Duodenal mucosa (tissue), 2 donors: Measurements from ENCODE around the gene ARIH2.

Experiments
- H3K27ac ChIP-seq: one replicate; pipeline ENCODE4 v1.7.0; 2013; ENCODE audit warnings: low read depth, low read length
- H3K27me3 ChIP-seq, 2 donors: one replicate each; pipeline ENCODE4 v1.7.0; 2013; ENCODE audit warnings: low read length in 2 of 2, control low read depth in 1 of 2; ENCODE audit not compliant: insufficient read depth in 2 of 2, control insufficient read depth in 1 of 2
- H3K36me3 ChIP-seq, 2 donors: one replicate each; pipeline ENCODE4 v1.7.0; 2013; ENCODE audit warnings: low read length in 2 of 2, control low read depth in 1 of 2; ENCODE audit not compliant: insufficient read depth in 2 of 2, control insufficient read depth in 1 of 2
- H3K4me1 ChIP-seq, 2 donors: one replicate each; pipeline ENCODE4 v1.7.0; 2013; ENCODE audit warnings: low read length in 2 of 2, control low read depth in 1 of 2; ENCODE audit not compliant: insufficient read depth in 2 of 2, control insufficient read depth in 1 of 2
- H3K4me3 ChIP-seq, 2 donors: one replicate each; pipeline ENCODE4 v1.7.0; 2013; ENCODE audit warnings: low read length in 2 of 2, low read depth in 1 of 2
- H3K9ac ChIP-seq, 2 donors: one replicate each; pipeline ENCODE4 v1.7.0; 2013; ENCODE audit warnings: low read length in 2 of 2, low read depth in 1 of 2
- H3K9me3 ChIP-seq, 2 donors: one replicate each; pipeline ENCODE4 v1.7.0; 2013; ENCODE audit warnings: low read length in 2 of 2, control low read depth in 1 of 2; ENCODE audit not compliant: control insufficient read depth in 1 of 2

The ARIH2 gene

DNA sequence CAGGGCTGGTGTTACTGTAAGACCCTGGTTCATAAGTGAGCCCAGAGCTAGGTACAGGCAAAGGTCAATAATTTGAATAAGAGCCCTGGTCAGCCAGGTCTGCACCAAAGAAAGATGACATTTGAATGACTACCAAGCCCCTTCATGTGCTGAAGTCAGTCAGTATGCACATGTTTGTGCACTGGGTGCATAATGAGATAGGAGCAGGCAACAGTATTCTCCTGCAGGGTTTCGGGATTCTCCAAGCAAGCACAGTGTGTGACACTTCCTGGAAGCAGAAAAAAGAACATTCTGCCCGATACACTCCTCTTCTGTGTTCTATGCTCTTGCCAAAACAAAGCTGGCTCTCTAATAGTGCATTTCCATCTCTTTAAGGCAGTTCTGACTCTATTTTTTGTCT is 116.0 kb downstream of the ARIH2 start:
- Histone ChIP-seq H3K4me1 (no peaks in the 10 kb centered on the region), H3K27ac (no peak overlapping the region), H3K36me3 (peaks cover 28 to 59% of the 10 kb centered on the region in 2 donors), H3K4me3 (no peak overlapping the region), H3K9me3 (no peaks in the 10 kb centered on the region), H3K9ac (no peak overlapping the region), H3K27me3 (no peaks in the 10 kb centered on the region)

DNA sequence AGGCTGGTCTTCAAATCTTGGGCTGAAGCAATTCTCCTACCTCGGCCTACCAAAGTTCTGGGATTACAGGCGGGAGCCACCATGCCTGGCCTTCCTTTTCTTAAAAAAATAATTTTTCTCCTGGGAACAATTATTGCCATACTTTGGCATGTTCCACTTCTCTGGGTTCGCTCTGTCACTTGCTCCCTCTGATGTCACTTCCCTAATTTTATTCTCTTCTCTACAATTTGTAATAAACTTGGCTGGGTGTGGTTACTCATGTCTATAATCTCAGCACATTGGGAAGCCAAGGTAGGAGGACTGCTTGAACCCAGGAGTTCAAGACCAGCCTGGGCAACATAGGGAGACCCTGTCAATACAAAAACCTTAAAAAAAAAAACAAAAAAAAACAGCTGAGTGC is 116.6 kb downstream of the ARIH2 start:
- H3K4me3 ChIP-seq, result no peak overlapping the region
- H3K9me3 ChIP-seq, result no peaks in the 10 kb centered on the region
- H3K9ac ChIP-seq, result no peak overlapping the region
- H3K4me1 ChIP-seq, result no peaks in the 10 kb centered on the region
- peaks cover 28 to 60% of the 10 kb centered on the region in 2 donors for H3K36me3 ChIP-seq
- H3K27me3 ChIP-seq, result no peaks in the 10 kb centered on the region
- H3K27ac ChIP-seq, result no peak overlapping the region
